Measurements from ENCODE around the gene MCTP1. TPM values are rescaled to one million over a fixed set of nuclear protein-coding genes. Genes with fewer than 3 reads are reported as not detected.

The MCTP1 gene
- total RNA-seq, 1 experiment from 2014 or later = 2.5 TPM

DNA sequence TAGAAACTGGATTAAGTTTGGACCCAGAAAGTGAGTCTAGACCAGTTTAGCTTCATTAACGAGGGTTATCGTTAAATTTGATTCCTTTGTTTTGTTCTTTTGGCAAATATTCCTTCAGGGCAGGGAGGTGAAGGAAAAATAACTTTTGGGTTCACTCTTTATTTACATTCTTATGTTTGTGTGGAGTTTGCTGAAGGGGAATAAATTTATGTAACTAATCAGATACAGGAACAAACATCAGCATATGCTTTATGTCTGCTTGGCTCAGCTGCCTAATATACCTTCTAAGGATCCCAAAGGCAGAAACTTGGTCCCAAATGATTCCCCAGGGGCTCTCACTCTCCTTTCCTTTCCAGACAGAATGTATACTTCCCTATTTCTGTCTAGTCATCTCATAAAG, 132.4 kb downstream of the MCTP1 start:
- Histone ChIP-seq H4K5ac (ENCODE audit: insufficient read length, low read depth, low read length) (no peak overlapping the region), H2BK15ac (ENCODE audit: low read depth, low read length) (no peak overlapping the region), H3K27ac (ENCODE audit: insufficient read length, low read depth, low read length) (no peak overlapping the region), H3K56ac (ENCODE audit: insufficient read length, low read depth, low read length) (no peak overlapping the region), H3K18ac (ENCODE audit: insufficient read length, low read depth, low read length) (no peak overlapping the region), H3K9me3 (ENCODE audit: control insufficient read depth, low read depth, low read length) (no peaks in the 10 kb centered on the region), H2BK12ac (ENCODE audit: insufficient read length, low read depth, low read length) (no peak overlapping the region), H3K23me2 (ENCODE audit: insufficient read length, low read depth, low read length, poor library complexity, severe bottlenecking) (no peaks in the 10 kb centered on the region), H2BK120ac (ENCODE audit: low read depth, low read length, poor library complexity, severe bottlenecking) (no peak overlapping the region), H4K20me1 (ENCODE audit: control insufficient read depth, insufficient read depth, insufficient read length) (no peaks in the 10 kb centered on the region), H2BK20ac (ENCODE audit: low read depth, low read length, poor library complexity, severe bottlenecking) (no peak overlapping the region), H3K4me1 (ENCODE audit: insufficient read depth, low read length) (no peaks in the 10 kb centered on the region; the same call in 1 of the 2 replicates), H3K4ac (ENCODE audit: low read depth, low read length) (no peak overlapping the region), H2AK5ac (ENCODE audit: insufficient read length, low read length) (no peak overlapping the region), H3K79me2 (ENCODE audit: insufficient read depth, low read length) (no peaks in the 10 kb centered on the region), H3T11ph (ENCODE audit: low read length) (no peak overlapping the region), H3K4me2 (ENCODE audit: insufficient read depth, insufficient read length, low read length) (no peak overlapping the region), H2AFZ (ENCODE audit: low read length) (no peak overlapping the region), H3K23ac (ENCODE audit: insufficient read length, low read depth, low read length) (no peak overlapping the region), H3K79me1 (ENCODE audit: insufficient read depth, low read depth, low read length, poor library complexity, severe bottlenecking) (no peaks in the 10 kb centered on the region), H3K9ac (ENCODE audit: extremely low read depth, insufficient read length, low read length) (no peak overlapping the region), H4K8ac (replicated peaks; ENCODE audit: insufficient read length, low read depth, low read length) (no peak overlapping the region), H3K14ac (ENCODE audit: insufficient read depth, low read length) (no peak overlapping the region), H4K91ac (ENCODE audit: insufficient read length, low read depth, low read length) (no peak overlapping the region), H3K27me3 (ENCODE audit: insufficient read depth, low read length) (no peaks in the 10 kb centered on the region), H2BK5ac (ENCODE audit: insufficient read length, low read length) (no peak overlapping the region)
- H3K36me3 Mint-ChIP-seq (ENCODE audit: insufficient read depth in 1 of 3, low read depth in 3 of 3) = peaks cover 5 to 11% (median 9%) of the 10 kb centered on the region in 3 experiments
- H3K4me3 Mint-ChIP-seq = no peak overlapping the region
- no peaks in the 10 kb centered on the region for H3K27me3 Mint-ChIP-seq (ENCODE audit: low read depth)
- no peak overlapping the region for H3K27ac Mint-ChIP-seq
- DNase-seq = no peak
- peaks cover 9 to 12% of the 10 kb centered on the region in 2 experiments for H3K9me3 Mint-ChIP-seq
- TF ChIP-seq, protein P1, sequence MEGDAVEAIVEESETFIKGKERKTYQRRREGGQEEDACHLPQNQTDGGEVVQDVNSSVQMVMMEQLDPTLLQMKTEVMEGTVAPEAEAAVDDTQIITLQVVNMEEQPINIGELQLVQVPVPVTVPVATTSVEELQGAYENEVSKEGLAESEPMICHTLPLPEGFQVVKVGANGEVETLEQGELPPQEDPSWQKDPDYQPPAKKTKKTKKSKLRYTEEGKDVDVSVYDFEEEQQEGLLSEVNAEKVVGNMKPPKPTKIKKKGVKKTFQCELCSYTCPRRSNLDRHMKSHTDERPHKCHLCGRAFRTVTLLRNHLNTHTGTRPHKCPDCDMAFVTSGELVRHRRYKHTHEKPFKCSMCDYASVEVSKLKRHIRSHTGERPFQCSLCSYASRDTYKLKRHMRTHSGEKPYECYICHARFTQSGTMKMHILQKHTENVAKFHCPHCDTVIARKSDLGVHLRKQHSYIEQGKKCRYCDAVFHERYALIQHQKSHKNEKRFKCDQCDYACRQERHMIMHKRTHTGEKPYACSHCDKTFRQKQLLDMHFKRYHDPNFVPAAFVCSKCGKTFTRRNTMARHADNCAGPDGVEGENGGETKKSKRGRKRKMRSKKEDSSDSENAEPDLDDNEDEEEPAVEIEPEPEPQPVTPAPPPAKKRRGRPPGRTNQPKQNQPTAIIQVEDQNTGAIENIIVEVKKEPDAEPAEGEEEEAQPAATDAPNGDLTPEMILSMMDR (conservative IDR thresholded peaks at IDR 0.05) = no peak
- no CpG with 5 or more reads among the region's 2 CpGs for WGBS (ENCODE audit: extremely low coverage, insufficient read length, low lambda C conversion rate)
- H3K4me1 Mint-ChIP-seq = peaks cover 0 to 18% of the 10 kb centered on the region in 2 experiments; a peak in 2 of 4 replicates

Data from H9 (cell line).